Measurements from ENCODE around the gene CEP57.

DNA sequence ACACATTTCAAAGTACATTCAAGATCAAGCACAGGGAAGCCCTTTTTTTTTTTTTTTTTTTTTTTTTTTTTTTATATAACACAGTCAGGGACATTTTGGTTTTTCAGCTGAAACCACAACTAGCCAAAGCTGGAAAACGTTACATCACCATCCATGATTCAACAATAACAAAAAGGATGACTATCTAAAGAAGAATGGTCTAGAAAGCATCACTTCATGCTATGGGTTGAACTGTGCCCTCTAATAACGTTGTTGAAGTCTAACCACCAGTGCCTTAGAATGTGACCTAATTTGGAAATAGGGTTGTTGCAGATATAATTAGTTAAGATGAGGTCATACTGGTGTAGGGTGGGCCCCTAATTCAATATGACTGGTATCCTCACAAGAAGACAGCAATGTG, 87.0 kb downstream of the CEP57 start:
- TF ChIP-seq CTCF (IDR thresholded peaks at IDR 0.05) = no peak
- no peak for TF ChIP-seq EZH2 (IDR thresholded peaks at IDR 0.05; ENCODE audit: borderline replicate concordance, insufficient read depth, low read depth, low read length, poor library complexity, severe bottlenecking)

Measured in B cell (primary cell).